ENCODE data around the gene DOCK4.

- TF ChIP-seq EZH2 (IDR thresholded peaks at IDR 0.05; ENCODE audit: insufficient read depth, poor library complexity, severe bottlenecking) (no peak), EZH2phosphoT487 (IDR thresholded peaks at IDR 0.05; ENCODE audit: insufficient read depth, low read depth) (no peak)
Observed at GRCh38 chr7:112083776-112084355, 122.3 kb downstream of the DOCK4 start.
